Tibial nerve (tissue), 3 donors: Measurements from ENCODE around the gene SIVA1.

Experiments
- CTCF ChIP-seq, 5 experiments: fragments of 200-600 bp in 3 of 5; fragments of 450-650 bp in 2 of 5; sonication (generic) in 3 of 5; IDR thresholded peaks; one replicate each; pipeline ENCODE4 v1.5.1; 2016 to 2019; ENCODE audit warnings: antibody characterized with exemption in 5 of 5, mild to moderate bottlenecking in 3 of 5, moderate library complexity in 2 of 5
- POLR2A ChIP-seq, 2 donors: fragments of 450-650 bp; IDR thresholded peaks; one replicate each; pipeline ENCODE4 v1.6.1; 2017; ENCODE audit warnings: antibody characterized with exemption in 2 of 2, mild to moderate bottlenecking in 2 of 2, moderate library complexity in 2 of 2

GRCh38 chr14:104714681-104715080 lies 38.3 kb upstream of the SIVA1 start:
- TF ChIP-seq POLR2A (IDR thresholded peaks at IDR 0.05) (no peak), CTCF (IDR thresholded peaks at IDR 0.05) (no peak)
